SKM-1 treated with dmso at 0.1 percent for 144 hours (cell line): ENCODE measurements around the gene RALGDS.

ENCODE experiments used
- DNase-seq: peaks from one replicate; lab custom pipeline; 2025; ENCODE audit not compliant: unreplicated experiment; lab: John Stamatoyannopoulos, UW

RALGDS gene

DNA sequence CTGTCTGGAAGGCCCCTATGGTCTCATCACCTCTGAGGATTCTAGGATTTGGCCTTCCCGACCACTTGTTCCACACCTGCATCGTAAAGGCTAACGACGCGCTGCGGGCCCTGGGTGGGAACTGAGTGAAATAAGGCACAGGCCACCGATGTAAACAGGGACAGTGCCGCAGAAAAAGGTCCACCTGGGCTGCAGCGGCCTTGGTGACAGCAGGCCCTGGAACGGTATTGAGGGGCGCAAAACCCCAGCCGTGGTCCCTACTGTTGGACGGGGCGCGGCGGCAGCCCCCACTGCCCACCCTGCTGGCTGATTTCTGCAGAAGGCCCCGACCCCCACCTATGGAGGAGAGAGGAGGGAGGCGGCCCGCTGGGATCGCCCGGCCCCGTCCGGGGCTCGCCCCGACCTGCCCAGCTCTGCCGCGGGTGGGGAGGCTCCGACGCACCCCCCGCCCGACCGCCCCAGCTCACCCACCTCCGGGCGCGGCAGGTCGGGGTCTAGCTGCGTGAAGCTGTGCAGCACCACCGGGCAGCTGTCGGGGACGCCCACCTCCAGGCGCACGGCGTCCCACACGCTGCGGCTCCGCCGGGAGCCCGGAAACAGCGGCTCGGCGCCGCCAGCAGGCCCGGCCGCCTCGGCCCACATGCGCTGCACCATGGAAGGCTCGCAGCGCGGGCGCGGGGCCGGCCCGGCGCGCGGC lies 391 bp downstream of the RALGDS start:
- no peak for DNase-seq

DNA sequence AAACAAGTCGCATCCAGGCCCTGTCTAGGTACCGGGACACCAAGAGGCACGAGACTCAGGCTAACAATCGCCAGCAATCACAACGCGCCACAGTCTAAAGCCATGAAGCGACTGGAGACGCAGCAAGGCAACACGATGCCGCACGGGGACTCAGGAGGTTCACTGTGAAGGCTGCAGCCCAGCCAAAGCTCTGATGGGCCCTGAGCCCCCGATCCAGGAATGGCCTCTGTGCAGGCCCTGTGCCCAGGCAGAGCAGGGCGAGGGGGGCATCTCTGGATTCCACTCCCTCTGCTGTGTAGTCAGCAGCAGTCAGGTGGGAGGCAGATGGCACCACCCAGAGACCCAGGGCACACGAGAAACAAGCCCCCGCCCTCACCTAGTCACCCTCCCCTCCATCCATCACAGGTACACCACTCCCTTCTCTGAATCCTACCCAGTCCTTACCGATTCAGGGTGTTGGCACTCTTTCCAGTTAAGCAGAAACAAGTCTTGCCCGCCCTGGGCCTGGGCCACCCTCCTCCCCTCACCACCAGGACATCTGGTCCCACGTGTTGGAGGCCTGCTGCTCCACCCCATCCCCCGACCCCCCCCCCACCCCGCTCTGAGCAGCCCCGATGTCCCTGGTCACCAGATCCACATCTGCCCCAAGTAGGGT lies 1.1 kb downstream of the RALGDS start:
- DNase-seq, result no peak

DNA sequence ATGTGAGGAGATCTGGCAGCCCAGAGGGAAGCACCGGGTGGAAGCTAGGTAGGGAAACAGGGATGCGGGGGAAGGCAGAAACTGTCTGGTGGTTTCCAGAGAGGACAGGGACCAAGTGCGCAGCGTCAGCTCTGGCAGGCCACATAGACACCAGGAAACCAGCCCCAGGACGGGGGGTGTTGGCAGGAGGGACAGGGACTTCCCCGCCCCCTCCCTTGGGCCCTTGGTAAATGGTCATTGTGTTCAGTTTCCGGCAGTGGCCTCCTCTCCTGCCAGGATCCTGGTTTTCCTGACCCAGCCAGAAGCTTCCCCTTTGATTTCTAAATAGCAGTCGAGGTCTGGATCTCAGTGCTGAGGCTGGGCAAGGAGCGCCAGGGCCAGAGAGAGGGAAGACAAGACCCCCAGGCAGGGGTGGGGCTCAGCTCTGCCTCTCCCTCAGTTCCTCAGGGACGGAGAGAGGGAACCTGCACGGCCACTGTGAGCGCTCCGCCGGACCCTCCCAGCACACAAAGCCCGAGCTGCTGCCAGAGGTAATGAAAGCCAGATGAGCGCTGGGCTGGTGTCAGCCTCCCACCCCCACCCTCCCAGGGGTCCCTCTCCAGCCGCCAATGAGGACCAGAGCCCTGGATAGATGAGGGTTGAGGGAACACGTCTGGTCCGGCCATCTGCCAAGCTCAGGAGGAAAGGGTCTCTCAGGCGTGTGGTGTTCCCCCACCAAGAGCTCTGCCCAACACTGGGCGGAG lies 1.8 kb downstream of the RALGDS start:
- no peak for DNase-seq

DNA sequence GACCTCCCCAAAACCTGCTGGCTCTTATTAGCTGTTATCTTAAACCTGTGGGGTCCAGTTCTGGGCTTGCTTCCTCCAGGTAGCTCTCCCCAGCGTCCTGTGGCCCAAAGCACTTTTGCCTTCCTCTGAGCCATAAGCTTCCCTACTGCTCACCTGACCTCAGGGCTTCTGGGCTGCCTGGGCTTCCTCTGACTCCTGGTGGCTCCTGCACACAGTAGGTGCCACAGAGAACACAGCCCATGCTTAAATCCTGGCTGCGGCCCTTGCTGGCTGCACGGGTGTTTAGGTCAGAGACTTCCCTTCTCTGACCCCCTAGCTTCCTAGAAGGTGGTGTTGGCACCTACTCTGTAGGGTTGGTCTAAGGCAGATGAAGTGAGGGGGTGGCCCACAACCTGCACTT lies 2.5 kb downstream of the RALGDS start:
- no peak for DNase-seq

DNA sequence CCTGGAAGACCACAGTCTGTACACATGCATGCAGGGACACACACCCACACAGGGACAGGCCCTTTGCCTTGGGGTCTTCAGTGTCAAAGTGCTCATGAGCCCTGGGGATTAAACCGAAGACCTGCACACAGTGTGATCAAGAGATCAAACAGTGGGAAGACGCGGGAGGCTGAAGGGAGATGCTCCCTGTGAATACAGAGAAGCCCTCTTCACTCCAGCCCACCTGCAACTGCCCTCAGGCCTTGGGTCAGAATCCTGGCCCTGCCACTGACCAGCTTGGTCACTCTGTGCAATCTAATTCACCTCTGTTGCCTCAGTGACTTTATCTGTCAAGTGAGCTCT lies 2.9 kb downstream of the RALGDS start:
- DNase-seq, result no peak

DNA sequence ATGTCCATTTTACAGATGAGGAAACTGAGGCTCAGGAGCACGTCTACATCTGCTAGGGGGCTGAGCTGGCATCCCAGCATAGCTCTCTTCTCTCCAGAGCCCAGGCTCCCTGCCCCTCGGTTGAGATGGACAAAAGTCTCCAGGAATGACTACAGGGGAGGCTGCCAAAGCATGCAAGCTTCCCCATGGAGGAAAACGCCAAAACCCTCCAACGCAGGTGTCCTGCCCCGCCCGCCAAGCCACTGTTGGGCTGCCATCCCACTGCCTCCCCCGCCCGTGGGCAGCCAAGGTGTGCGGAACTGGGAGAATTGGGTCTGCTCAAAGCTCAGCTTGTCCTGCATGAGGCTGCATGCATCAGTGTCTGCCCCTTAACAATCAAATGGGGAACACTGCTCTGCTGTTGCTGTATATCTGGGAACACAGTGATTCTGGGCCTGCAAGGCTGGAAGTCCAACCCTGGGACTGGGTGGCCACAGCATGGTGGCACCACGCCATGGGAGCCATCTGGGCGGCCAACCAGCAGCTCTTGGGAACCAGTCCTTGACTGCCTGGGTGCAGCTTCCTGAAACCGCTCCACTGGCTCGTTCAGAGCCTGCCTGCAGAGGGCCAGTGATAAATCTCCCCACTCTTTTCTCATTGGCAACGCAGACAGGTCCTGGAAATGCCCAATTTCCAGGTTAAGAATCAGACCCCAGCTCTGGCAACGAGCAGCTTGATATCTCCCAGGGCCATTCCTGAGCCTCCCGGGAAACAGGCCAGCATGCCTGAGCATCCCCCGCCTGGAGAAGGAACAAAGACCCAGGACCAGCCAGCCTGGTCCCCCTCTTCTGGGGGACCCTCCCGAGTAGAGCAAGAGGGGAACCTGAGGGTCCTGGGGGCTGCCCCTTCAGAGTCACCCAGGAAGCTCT lies 3.5 kb downstream of the RALGDS start:
- DNase-seq, result no peak

DNA sequence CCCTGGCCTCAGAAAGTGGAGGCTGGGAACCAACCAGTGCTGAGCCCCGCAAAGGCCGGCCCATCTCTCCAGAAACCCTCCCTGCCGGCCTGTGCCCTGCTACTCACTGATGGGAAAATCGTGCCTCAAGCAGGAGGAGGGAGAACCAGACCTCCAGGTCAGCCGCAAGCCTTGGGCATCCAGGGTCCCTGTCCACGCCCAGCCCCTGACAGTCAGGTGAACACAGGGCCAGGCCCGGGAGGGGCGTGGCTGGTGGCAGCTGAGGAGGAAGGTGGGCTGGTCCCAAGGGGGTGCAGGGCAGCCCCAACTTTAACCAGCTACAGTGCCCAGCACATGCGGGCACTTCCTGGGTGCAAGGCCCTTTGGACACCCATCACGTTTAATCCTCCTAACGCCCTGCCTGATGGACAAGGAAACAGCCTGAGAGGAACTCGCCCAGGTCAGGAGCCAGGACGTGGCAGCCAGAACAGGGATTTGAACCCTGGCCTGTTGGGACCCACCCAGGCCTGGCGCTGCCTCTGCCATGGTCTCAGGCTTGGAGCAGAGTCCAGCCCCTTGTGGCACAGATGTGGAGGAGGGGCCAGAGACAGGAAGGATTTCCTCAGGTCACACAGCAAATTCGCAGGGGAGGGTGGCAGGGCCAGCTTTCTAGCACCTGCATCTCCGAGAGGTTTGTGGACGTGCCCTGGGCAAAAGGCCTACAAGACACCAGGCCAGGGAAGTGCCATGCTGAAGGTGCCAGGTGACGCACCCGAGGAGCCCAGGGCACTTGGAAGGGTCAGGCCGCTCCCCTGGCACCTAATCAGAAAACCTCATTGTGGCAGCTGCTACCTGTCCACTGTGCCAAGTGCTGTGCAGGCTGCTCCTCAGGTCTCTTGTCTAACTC lies 4.5 kb downstream of the RALGDS start:
- no peak for DNase-seq

DNA sequence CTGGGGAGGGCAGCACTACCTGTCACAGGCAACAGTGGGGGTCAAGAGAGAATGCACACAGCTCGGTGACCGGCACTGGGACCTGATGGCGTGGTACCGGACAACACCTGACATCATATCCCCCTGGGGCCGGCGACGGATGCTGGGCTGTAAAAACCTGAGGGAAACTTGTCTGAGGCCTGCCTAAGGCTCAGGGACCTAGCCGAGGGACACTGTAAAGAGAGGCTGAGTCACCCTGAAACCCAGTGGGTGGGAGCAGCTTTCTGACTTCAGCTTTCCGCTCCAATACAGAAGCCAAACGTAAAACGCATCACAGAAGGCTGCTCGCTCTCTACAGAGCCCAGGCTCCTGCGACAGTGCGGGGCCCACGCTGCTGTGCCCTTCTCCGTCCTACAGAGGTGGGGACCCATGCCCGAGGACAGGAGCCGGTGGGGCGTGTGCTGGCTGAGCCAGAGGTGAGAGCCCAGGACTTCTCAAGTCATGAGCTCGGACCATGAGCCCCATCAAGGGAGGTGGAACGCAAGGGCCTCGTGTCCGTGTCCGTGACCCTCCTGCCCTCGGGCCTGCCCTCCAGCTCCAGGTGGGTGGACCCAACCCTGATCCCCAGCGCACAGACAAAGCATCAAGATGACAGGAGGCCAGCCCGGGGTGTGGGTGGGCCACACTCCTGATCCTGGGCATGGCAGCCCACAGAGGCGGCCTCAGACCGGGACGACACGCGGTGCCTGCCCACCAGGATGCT lies 5.3 kb downstream of the RALGDS start:
- DNase-seq, result no peak

DNA sequence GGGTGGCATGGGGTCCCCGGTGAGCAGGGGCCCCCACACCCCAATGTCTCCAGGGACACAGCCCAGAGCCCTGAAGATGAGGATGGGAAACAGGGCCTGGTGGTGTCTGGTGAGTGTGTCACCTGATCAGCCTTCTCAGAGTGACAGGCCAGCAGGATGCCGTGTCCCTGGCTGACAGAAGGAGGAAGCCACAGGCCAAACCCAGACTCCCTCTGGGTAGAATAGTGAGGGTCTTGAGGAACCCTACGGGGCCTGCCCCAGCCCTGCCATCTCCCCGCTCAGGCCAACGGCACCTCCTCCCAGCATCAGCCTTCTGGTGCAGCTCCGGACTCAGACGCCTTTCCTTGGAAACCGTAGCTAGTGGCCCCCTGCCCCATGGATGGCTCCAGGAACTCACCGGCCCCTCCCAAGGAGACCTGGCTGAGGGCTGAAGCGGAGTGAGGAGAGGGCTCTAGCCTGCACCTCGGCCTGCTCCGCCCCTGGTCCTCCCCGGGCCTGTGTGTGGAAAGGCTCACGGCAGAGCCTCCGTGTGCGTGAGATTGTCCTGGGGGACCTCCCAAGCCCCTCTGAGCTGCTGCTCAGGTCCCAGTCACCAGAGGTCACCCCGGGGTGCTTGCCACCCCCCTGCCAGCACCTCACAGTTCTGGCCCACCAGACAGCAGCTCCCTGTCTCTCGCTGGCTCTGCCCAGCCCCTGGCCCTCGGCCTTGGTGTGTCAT lies 6.0 kb downstream of the RALGDS start:
- no peak for DNase-seq

DNA sequence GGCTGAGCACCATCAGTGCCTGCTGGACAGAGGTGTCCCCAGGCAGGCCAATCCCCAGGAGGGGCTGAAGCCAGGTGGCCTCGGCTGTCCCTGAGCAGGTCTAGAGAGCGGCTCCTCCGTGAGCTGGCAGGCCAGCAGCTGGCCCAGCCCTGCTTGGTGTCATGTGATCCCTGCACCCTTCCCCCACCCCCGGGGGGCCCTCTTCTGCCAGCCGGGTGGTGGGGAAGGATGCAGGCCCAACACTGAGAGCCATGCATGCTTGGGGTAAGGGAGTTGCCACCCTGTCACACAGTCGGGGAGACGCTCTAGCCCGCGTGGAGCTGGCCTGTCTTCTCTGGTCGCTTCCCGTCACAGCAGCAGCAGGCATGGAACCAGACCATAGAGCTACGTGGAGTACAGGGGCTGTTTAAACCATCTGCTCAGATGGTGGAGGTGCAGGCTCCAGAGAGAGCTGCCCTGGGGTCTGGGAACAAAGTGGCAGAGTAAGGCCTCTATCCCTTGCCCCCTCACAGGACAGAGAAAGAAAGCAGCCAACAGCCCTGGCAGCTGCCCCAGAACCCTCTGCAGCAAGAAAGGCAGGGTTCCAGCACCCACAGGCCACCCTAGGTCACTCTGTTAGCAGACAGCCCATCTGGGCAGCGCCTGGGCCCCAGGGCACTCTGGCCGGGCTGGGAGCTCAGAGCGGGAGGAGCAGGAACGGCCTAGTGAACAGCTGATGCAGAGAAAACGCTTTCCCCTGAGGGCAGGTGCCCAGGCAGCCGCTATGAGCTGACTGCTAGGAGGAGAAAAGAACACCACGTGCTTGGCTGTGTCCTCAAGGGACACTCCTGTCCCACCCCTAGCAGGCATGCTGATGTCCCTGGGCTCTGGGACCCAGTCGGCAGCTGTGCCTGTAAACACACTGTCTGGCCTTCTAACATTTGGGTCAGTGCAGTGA lies 6.8 kb downstream of the RALGDS start:
- DNase-seq, result no peak

DNA sequence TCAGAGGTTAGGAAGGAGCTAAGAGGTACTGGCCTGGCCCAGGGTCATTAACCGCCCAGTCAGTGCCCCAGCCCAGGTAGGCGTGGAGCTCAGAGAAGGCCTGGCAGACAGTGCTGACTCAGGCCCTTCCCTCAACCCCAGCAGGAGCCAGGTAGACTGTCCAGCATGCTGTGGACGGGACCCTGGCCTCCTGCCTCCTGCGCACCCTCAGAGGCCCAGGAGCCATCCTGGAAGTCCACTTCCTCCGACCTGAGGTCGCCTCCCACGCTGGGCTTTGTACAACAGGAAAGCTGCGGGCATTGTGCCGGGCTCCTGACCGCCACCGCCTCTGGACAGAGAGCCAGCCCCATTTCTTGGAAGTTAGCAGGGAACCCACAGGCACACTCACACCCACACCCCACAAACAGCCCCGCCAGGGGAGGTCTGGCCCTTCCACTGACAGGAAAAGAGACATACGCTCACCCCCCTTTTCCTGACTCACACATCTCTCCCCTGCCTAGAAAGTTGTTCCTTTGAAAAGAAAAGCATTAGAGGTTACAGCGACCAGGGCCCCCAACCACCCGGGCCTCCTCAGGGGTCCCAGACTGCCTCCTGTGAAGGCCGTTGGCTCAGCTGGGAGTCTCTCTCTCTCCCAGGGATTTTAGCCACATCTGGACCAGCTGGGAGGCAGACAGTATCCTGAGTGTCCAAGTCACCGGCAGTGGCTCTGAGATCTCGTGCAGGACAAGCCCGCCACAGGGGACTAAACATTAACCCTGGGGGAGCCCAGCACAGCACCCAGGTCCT lies 7.7 kb downstream of the RALGDS start:
- DNase-seq, result no peak

DNA sequence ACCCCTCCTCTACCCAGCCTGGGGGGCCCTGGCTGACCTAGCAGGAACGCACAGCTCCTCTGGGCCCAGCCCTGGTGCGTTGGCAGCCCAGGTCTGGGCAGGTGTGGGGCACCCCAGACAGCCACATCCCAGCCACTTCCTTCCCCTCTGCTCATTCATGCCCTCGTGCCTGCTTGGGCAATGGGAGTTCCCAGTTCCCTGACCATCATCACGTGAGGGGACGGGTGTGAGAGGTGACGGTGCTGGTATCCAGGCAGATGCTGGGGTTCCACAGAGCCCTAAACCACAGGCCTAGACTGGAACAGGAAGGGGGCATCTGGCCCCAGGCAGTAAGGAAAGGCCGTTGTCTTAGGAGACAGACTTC lies 8.4 kb downstream of the RALGDS start:
- DNase-seq, result peak; percentile 70

DNA sequence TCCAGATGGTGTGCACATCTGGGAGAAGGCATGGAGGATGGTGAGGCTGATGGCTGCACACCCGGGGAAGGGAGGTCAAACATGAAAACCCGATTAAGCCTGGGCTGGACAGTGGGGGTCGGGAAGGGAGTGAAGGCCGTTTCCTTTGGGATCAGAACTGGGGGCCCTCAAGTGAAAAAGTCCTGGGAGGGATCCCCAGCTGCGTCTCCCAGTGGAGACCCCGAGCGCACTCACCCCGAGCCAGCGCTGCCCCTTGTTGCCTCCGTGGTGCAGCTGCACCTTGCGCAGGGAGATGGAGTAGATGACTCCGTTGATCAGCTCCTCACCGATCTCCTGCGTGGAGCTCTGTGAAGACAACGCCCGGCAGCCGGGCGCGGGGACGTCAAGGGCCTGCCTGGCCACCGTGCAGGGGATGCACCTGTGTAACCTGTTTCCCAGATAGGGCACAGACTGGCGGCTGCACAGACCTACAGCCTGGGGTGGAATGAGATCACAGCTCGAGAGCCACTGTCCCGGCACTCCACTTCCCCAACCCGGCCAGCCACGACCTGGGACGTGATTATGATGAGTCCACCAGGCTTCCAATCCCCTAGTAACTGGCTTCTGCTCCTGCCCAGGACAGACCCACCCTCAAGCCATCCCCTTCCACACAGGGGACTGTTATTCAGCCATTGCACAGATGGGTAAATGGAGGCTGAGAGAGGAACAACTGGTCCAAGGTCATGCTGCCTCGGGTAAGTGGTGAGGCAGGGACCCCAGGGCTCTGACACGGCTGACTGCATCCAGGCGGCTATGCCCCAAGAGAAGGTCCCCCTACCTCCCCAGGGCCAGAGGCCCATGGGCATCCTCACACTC lies 9.0 kb downstream of the RALGDS start:
- DNase-seq, result no peak

DNA sequence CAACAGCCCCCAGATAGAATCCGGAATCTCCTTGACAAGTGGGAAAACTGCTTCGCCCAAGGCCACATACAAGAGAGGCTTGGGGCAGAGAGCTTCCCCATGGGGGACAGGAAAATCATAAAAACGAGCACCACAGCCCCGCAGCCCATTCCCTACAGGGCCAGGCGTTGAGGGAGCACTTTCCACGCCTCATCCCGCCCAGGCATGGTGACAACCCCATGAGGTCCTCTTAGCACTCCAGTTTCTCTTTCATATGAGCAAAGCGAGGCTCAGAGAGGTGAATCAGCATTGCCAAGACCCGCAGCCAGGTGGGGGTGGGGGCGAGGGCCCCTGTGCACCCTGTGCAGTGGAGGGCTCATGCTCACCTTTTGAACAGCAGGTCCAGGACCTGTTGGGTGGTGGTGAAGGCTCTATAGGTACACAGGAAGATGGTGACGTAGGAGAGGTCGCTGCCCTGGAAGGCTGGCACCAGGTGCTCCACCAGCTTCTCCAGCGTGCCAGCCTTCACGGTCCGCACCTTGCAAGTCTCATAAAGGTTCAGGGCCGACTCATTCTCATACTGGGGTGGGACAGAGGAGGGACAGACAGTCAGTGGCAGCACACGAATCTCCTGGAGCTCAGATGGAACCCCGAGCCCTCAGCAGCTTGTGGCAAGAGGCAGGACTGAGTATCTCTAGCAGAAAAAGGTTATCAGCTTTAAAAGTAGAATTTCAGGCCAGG lies 10.9 kb downstream of the RALGDS start:
- DNase-seq, result no peak

DNA sequence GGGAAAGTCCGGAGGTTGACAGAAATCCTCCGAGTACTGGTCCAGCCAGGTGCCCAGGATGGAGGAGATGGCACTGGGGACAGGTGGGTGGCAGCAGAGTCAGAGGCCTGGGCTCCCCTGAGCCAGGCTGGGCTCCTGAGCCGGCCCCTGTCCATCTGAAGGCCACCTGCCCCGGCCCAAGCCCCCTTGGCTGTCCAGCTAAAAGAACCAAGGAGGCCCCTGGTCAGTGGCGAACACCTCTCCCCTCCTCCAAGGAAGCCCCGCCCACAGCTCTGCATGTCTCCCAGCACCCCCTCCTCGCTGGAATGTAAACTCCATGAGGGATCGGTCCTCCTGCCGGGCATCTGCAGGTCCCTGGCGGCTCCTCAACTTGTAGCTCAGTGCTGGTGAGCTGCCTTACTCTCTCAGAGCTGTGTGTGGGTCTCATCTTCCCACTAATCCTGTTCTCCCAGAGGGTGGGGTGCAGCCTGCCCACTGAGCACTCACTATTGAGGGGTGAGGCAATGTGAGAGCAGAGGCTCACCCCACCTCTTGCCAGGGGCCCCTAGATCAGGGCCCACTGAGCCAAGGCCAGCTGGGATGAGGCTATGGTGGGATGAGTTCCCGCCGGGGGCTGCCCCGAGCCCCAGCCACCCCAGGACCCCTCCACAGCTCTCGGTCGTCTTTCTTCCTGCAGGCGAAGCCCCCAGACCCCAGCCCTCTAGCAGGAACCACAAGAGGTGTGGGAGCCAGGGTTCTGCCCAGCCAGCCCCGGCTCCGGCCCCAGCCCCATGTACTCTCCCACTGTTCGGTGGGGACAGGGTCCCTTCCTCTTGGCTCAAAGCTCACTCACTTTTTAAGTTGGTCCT lies 12.0 kb downstream of the RALGDS start:
- DNase-seq, result no peak
